Measurements from ENCODE around the gene RAB9A.

DNA sequence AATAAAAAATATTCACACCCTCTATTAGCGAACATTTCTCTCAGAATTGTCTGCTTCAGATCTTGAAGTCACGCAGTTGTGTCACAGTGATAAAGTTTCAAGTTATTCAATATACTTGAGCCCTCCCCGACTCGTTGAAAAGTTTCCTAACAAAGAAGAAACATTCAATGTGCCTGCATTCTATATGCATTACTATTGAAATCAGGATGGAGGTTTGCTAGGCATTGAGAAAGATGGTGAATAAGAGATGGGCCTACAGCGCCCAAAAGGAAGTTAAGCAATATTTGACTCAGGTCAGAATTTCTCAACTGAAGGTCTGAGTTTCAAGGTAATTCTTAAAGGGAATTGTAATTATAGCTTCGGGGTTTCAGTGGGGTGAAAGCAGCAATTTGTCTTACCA lies 29.9 kb upstream of the RAB9A start:
- TF ChIP-seq SIN3A (IDR thresholded peaks at IDR 0.05; ENCODE audit: borderline replicate concordance, low read depth, low read length) (no peak), TCF12 (IDR thresholded peaks at IDR 0.05) (no peak), USF1 (IDR thresholded peaks at IDR 0.05; ENCODE audit: borderline replicate concordance, low read depth) (no peak), TEAD4 (IDR thresholded peaks at IDR 0.05; ENCODE audit: borderline replicate concordance, insufficient read depth) (no peak), NRF1 (IDR thresholded peaks at IDR 0.05; ENCODE audit: low read depth, low read length) (no peak), NFIC (IDR thresholded peaks at IDR 0.05; ENCODE audit: borderline replicate concordance) (no peak), CHD2 (IDR thresholded peaks at IDR 0.05; ENCODE audit: low read length, partially characterized antibody) (no peak), REST (IDR thresholded peaks at IDR 0.05; ENCODE audit: low read depth, low read length) (no peak), RCOR1 (IDR thresholded peaks at IDR 0.05; ENCODE audit: low read length) (no peak), ELF1 (IDR thresholded peaks at IDR 0.05) (no peak)
- TF ChIP-seq, protein P1, sequence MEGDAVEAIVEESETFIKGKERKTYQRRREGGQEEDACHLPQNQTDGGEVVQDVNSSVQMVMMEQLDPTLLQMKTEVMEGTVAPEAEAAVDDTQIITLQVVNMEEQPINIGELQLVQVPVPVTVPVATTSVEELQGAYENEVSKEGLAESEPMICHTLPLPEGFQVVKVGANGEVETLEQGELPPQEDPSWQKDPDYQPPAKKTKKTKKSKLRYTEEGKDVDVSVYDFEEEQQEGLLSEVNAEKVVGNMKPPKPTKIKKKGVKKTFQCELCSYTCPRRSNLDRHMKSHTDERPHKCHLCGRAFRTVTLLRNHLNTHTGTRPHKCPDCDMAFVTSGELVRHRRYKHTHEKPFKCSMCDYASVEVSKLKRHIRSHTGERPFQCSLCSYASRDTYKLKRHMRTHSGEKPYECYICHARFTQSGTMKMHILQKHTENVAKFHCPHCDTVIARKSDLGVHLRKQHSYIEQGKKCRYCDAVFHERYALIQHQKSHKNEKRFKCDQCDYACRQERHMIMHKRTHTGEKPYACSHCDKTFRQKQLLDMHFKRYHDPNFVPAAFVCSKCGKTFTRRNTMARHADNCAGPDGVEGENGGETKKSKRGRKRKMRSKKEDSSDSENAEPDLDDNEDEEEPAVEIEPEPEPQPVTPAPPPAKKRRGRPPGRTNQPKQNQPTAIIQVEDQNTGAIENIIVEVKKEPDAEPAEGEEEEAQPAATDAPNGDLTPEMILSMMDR (IDR thresholded peaks at IDR 0.05) = no peak

Measured in SK-N-SH (cell line).